ENCODE results near the gene SYDE1. TPM values are rescaled to one million over a fixed set of nuclear protein-coding genes. Genes with fewer than 3 reads are reported as not detected.

The SYDE1 gene
- polyA plus RNA-seq, 3 donors: 18.7 to 25.4 (median 21.3) TPM

DNA sequence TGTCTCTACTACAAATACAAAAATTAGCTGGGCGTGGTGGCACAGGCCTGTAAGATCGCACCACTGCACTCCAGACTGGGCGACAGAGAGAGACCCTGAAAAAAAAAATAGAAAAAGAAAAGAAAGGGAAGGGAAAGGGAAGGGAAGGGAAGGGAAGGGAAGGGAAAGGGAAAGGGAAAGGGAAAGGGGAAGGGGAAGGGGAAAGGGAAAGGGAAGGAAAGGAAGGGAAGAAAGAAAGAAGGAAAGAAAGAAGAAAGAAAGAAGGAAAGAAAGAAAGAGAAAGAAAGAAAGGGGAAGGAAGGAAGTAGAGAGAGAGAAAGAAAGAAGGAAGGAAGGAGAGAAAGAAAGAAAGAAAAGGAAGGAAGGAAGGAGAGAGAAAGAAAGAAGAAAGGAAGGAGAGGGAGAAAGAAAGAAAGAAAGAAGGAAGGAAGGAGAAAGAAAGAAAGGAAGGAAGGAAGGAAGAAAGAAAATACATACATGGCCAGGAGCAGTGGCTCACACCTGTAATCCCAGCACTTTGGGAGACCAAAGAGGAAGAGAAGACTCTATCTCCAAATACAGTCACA lies 8.1 kb upstream of the SYDE1 start:
- no peak for DNase-seq (ENCODE audit: extremely low read depth in 1 of 11, low read depth in 9 of 11, low spot score in 4 of 11)

DNA sequence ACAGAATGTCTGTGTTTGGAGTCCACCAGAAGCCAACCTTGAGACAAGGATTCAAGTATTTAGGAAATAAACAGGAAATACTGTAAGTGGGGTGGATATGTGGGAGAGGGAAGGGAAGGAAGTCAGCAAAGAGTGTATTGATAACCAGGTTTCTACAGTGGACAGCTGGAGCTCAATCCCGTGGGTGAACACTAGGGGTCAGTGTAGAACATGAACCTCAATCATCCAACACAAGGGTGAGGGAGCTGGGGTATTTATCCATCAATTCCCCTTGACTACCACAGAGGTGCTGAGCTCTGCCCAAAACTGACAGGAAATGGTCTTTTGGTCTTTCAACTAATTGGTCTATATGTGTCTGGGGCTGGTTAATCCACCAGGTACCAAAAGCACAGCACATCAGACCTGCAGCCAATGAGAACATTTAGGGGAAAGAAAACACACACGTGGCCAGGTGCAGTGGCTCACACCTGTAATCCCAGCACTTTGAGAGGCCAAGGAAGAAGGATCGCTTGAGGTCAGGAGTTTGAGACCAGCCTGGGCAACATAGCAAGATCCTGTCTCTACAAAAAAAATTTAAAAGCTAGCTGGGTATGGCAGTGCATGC lies 5.6 kb upstream of the SYDE1 start:
- no peak for DNase-seq (ENCODE audit: extremely low read depth in 1 of 11, low read depth in 9 of 11, low spot score in 4 of 11)

DNA sequence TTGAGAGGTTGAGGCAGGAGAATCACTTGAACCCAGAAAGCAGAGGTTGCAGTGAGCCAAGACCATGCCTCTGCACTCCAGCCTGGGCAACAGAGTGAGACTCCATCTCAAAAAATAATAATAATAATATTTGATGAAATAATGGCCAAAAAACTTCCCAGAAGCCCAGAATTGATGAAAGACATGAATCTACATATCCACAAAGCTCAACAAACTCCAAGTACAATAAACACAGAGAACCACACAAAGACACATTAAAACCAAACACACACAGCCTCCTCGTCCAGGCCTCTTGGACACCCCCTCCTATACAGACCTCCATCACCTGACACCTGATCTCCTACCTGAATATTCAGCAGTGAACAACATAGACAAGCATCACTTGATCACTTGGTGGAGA lies 3.2 kb upstream of the SYDE1 start:
- DNase-seq (ENCODE audit: extremely low read depth in 1 of 11, low read depth in 9 of 11, low spot score in 4 of 11): no peak

DNA sequence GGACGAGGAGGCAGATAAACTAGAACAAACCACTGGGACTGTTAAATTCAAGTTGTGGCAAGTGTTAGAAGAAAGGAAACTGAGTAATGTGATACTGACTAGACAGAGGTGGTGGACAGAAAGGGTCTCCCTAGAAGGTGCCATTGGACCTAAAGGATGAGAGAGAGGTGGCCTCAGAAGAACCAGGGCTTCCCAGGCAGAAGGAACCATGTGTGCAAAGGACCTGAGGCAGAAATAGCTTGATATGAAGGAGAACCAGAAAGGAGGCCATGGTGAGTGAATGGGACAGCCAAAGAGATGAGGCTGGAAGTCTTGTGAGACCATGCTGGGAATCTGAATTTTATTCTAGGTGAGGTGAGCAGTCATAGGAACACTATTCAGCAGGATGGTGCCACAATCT lies 2.8 kb upstream of the SYDE1 start:
- no peak for DNase-seq (ENCODE audit: extremely low read depth in 1 of 11, low read depth in 9 of 11, low spot score in 4 of 11)

DNA sequence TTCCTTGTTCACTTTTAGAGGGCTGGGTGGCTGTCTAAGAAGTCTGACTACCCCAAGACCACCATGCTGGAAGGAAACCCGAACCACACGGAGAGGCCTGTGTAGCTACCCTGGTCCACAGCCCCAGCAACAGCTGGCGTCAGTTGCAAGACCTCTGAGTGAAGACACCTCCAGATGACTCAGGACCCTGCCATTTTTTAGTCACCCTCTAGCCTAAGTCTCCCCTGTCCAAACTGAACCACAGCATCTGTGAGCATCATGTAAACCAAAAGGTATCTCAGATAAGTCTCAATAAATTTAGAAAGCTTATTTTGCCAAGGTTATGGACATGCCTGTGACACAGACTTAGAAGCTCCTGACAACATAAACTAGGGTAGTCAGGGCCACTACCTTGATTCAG lies 2.2 kb upstream of the SYDE1 start:
- DNase-seq (ENCODE audit: extremely low read depth in 1 of 11, low read depth in 9 of 11, low spot score in 4 of 11): no peak

DNA sequence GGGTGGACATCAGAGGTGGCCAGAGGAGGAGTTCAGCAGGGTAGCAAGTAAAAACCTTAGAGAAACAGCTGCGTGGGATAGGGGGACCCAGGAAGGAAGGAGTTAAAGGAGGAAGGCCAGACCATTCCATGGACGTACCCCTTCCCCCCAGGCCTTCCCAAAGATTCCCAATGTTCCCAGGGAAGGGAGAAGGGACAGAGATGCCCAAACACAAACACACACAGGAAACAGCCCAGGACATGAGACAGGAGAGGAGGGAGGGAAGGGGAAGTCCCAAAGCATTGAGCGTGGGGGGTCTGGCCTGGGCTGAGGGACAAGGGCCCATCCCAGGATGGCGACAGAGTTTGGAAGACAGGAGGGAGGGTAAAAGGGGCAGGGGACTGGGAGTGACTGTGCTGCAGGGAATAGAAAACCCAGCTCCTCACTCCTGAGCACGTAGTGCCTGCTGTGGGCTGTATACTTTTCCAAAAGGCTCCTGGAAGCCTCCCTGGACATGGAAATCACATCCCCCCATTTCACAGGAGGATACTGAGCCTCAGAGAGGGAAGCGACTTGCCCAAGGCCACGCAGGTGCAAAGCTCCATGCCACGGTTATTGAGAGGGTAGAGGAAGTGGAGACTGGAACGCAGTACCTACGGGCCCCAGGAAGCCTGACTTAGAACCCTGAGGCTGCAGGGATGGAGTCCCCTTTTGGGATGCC lies 1.1 kb downstream of the SYDE1 start:
- no peak for DNase-seq (ENCODE audit: extremely low read depth in 1 of 11, low read depth in 9 of 11, low spot score in 4 of 11)

DNA sequence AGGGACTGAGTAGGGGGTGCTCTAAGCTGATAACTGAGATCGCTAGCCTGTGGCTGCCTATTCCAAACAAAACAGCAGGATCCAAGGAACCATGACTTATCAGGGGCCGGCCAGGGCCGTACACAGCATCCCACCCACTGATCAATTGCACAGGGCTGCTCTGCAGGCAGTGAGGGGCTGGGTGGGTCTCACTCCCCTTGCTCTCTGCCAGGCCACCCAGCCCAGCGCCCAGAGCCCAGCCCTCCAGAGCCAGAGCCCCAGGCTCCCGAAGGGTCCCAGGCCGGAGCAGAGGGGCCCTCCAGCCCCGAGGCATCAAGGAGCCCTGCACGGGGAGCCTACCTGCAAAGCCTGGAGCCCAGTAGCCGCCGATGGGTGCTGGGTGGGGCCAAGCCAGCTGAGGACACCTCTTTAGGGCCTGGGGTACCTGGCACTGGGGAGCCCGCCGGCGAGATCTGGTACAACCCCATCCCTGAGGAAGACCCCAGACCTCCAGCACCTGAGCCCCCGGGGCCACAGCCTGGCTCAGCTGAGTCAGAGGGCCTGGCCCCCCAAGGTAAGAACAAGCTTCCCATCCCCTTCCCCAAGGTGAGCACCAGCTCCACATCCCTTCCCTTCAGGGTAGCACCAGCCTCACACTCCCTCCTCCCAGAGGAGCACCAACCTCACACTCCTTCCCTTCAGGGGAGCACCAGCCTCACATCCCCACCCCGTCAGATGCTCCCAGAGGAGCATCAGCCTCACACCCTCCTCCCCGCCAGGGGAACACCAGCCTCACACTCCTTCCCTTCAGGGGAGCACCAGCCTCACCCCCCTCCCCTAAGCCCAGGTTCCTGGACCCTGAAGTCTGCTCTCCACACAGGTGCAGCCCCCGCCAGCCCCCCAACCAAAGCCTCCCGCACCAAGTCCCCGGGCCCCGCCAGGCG lies 1.9 kb downstream of the SYDE1 start:
- DNase-seq (ENCODE audit: extremely low read depth in 1 of 11, low read depth in 9 of 11, low spot score in 4 of 11): no peak

DNA sequence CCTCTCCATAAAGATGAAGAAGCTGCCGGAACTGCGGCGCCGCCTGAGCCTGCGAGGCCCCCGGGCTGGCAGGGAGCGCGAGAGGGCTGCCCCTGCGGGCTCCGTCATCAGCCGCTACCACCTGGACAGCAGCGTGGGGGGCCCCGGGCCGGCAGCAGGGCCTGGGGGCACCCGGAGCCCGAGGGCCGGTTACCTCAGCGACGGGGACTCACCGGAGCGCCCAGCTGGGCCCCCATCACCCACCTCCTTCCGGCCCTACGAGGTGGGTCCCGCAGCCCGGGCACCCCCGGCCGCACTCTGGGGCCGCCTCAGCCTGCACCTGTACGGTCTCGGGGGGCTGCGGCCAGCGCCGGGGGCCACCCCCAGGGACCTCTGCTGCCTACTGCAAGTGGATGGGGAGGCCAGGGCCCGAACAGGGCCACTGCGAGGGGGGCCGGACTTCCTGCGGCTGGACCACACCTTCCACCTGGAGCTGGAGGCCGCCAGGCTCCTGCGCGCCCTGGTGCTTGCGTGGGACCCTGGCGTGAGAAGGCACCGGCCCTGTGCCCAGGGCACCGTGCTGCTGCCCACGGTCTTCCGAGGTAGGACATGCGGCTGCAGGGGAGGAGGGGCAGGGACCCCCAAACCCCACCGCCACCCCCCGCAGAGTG lies 2.7 kb downstream of the SYDE1 start:
- DNase-seq (ENCODE audit: extremely low read depth in 1 of 11, low read depth in 9 of 11, low spot score in 4 of 11): no peak

DNA sequence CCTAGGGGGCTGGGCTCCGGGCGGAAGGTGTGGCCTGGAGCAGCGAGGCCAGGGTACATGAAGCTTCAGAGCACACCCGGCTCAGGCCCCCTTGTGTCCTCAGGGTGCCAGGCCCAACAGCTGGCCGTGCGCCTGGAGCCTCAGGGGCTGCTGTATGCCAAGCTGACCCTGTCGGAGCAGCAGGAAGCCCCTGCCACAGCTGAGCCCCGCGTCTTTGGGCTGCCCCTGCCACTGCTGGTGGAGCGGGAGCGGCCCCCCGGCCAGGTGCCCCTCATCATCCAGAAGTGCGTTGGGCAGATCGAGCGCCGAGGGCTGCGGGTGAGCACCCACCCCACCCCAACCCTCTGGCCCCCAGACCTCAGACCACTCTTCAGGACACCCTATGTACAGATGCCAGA lies 3.2 kb downstream of the SYDE1 start:
- DNase-seq (ENCODE audit: extremely low read depth in 1 of 11, low read depth in 9 of 11, low spot score in 4 of 11): no peak

DNA sequence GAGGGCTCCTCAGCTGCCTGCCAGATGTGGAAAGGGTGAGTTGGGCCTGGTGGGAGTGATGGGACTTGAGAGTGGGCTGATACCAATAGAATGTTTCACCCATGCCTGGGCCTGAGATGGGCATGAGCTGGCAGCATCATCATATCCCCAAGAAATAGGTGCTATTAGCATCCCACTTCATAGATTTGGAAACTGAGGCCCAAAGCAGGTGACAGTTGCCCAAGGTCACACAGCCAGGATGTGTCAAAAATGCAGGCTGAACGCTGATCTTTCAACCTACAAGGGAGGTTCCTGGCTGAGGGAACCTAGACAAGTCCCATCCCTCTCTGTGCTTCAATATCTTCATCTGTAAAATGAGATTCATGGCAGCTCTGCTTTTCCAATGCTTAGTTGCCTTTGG lies 4.6 kb downstream of the SYDE1 start:
- no peak for DNase-seq (ENCODE audit: extremely low read depth in 1 of 11, low read depth in 9 of 11, low spot score in 4 of 11)

DNA sequence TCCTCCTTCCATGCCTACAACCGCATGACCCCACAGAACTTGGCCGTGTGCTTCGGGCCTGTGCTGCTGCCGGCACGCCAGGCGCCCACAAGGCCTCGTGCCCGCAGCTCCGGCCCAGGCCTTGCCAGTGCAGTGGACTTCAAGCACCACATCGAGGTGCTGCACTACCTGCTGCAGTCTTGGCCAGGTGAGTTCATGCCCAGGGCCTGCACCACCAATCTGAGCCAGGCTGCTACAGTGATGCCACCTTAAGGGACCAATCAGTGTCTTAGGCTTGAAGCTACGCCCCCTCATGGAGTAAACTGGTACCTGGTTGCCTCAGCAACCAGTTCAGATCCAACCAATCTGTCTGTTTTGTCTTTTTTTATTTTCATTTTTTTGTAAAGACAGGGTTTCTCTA lies 5.2 kb downstream of the SYDE1 start:
- no peak for DNase-seq (ENCODE audit: extremely low read depth in 1 of 11, low read depth in 9 of 11, low spot score in 4 of 11)

DNA sequence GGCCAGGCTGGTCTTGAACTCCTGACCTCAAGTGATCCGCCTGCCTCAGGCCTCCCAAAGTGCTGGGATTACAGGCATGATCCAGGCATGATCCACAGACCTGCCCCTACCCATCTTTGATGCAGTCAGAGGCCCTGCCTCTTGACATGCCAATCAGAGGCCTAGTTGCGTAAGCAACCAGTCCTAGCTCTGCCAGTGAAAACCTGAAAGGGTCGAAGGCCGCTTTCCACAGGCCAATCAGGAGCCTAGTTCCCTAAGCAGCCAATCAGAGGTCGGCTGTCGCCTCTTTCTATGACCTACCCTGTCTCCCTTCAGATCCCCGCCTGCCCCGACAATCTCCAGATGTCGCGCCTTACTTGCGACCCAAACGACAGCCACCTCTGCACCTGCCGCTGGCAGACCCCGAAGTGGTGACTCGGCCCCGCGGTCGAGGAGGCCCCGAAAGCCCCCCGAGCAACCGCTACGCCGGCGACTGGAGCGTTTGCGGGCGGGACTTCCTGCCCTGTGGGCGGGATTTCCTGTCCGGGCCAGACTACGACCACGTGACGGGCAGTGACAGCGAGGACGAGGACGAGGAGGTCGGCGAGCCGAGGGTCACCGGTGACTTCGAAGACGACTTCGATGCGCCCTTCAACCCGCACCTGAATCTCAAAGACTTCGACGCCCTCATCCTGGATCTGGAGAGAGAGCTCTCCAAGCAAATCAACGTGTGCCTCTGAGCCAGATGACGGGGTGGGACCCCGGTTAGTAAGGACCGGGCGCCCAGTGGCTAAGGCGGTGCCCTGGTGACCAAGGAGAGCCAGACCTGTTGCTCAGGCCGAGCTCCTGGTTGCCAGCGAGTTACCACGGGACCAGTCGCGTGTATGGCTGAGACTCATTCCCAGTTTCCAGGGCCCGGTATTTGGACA lies 6.3 kb downstream of the SYDE1 start:
- no peak for DNase-seq (ENCODE audit: extremely low read depth in 1 of 11, low read depth in 9 of 11, low spot score in 4 of 11)

DNA sequence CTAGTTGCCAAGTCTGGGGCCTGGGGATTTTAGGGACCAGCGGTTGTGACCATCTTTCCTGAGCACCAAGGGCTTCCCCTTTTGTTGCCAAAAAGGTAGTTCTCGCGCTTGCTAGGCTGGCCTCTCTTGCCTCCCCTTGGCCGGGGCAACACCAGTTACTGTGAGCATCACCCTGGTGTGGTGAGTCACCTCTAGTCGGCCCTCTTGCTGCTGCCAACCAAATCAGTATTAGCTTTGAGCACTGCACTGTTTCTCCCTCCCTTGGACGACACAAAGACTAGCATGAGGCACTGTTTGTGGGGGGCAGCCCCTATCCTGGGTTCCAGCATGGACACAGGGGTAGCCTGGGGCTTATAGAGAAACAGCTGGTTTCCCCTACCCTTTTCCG lies 6.9 kb downstream of the SYDE1 start:
- DNase-seq (ENCODE audit: extremely low read depth in 1 of 11, low read depth in 9 of 11, low spot score in 4 of 11): no peak

DNA sequence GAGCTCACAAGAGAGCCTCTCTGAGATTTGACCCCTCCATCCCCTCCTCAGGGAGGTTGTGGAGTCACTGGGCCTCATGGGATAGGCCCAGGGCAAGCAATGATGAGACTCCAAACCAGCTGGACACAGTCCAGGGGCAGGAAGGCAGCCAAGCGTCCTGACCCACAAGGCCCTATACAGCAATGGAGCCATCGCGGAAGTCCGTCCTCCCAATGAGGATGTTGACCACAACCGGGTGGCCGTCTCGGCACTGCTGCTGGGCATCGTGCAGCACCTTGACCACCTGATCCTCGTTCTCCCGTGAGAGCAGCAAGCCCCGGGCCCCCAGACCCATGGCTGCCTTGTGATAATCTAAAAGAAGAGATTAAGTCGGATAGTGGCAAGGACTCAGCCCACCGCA lies 7.9 kb downstream of the SYDE1 start:
- DNase-seq (ENCODE audit: extremely low read depth in 1 of 11, low read depth in 9 of 11, low spot score in 4 of 11): peak in 2 of 11 donors; percentile 17 to 34

DNA sequence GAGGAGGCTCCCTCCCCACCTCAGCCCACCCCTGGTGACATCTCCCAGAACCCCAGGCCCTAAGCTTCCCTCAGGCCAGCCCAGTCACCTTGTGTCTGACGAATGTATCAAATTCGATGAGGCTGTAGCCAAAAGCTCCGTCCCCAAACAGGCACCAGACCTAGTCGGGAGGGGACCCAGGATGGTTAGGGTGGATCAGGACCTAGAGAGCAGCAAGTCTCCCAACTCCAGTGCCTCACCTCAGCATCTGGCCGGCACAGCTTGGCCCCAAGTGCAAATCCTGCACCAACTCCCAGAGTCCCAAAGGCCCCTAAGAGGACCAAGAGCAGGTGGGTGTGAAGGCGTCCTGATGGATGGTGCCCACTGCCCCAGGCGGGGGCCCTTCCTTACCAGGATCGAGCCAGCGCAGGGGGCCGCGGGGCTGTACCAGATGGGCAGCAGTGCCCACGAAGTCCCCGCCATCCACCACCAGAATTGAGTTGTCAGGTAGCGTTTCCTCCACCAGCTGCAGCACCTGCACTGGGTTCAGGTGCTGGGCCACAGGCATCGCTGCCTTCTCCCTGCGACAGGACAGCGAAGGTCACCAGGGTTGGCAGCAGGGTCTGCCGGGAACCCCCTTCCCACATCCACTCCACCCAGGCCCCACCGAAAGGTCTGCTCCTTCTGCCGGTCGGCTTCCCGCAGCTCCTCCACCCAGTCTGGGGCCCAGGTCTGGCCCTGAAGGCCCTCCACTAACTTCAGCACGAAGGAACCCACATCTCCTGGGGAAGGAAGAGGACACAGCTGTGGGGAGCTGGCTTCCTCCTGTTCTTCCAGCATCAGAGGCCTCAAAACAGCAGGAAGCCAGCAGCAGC lies 8.8 kb downstream of the SYDE1 start:
- no peak for DNase-seq (ENCODE audit: extremely low read depth in 1 of 11, low read depth in 9 of 11, low spot score in 4 of 11)

DNA sequence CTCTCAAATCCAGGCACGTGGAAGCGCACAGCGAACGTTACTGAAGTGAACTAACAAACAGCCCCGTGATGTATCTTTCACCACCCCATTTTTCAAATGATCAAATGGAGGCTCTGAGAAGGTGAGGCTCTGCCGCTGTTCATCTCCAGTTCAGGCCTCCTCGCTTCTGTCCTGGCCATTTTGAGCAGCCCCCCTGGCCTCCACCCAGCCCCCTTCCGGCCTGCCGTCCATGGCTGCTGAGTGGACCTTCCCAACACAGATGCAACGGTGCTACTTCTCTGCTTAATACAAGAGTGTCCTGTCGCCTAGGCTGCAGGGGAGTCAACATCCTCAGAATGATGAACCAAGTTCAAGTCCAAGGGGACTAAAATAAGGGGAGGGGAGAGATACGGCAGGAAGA lies 9.7 kb downstream of the SYDE1 start:
- no peak for DNase-seq (ENCODE audit: extremely low read depth in 1 of 11, low read depth in 9 of 11, low spot score in 4 of 11)

DNA sequence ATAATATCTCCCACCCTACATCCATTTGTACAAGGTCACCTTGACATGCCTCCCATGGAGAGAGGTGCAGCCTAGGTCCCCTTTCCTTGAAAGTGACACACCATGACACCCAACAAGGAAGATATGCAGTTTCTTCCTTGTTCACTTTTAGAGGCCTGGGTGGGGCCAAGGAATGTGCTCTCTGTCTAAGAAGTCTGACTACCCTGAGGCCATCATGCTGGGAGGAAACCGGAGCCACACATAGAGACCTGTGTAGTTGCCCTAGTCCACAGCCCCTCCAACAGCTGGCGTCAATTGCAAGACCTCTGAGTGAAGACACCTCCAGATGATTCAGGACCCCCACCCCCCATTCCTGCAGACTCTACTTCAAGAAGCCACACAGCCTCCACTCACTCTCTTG lies 11.0 kb downstream of the SYDE1 start:
- no peak for DNase-seq (ENCODE audit: extremely low read depth in 1 of 11, low read depth in 9 of 11, low spot score in 4 of 11)

All from renal cortex interstitium (tissue), 11 donors.